Kidney tubule cell (primary cell): Measurements from ENCODE around the gene BSCL2.
"Not testable (repeated sequence)": the region's sequence is repeated elsewhere in the genome, so short reads cannot be mapped to it uniquely, and the experiment has no call there.

Experiments
- DNase-seq: peaks from one replicate; pipeline ENCODE4 v3.0.0-alpha.2; 2018; ENCODE audit warnings: low spot score

The BSCL2 gene

DNA sequence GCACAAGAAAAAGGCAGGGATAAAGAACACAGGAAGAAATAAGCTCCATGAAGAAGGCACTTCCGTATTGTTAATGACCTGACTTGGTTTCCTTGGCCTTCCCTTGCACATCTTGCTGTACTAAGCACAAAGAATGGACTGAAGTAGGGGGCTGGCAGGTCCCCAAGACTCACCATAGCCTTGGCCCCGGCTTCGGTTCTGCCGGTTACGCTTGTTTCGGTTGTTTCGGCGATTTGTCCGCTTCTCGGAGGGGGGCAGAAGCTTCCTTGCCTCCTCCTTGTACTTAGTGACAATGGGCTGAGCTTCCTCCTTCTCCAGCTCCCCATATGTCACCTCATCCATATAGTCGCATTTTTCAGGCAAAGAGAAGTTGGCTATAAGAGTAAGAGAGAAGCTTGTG lies 9.6 kb upstream of the BSCL2 start:
- no peak for DNase-seq

DNA sequence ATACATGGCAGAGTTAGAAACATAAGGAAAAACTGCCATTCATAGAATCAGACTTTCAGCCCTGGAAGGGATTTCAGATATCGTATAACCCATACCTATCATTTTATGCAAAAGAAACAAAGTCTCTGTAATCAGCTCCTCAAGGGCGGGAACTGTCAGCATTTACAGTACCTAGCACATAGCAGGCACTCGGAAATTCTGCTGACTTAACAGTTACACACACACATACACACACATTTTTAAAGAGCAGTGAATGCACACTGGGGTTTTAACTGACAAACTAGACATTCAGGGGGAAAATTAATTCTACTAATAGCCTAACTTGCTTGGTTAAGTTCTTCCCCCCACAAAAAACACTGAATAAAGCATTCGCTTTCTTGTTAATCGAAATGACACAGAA lies 9.0 kb upstream of the BSCL2 start:
- DNase-seq, result no peak

DNA sequence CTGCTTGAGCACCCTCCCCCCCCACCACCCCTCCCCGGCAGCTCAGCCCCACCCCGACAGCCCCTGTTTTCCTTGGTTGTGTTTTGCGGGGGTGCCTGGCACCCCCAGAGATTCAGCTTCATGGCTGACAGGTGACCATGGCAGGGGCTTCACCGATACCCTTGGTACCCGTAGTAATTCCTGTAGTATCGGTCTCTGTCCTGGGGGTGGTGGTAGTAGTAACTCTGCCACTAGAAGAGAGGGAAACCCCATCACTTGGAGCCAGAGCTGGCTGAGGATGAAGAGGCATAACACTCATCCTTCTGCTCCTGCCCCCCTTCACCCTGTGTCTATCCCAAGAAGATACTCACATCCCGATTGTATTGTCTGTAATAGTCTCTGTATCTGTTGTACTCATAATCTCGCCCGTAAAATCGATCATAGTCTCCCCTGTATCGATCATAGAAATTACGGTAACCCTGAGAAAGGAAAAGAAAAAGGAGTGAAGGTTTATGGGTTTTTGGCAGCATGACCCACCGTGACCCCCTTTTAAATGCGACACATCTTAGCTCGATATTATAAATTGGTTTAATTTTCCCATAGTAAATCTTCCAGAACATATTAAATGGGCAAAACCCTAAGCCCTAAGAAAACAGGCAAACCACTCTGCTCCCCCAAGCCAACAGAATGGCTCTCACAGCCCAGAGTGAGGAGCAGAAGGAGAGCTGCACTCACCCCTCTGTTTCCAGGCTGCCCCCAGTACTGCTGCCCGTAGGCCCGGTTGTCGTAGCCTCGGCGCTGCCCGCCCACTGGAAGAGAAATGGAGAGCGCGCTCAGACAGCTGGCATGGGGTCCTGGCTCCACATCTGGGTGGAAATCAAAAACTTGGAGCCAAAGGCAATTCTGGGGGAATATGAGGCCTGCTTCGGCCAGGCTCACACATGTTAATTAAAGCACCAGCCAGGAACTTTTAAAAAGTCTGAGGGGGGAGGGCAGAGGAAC lies 8.2 kb upstream of the BSCL2 start:
- no peak for DNase-seq

DNA sequence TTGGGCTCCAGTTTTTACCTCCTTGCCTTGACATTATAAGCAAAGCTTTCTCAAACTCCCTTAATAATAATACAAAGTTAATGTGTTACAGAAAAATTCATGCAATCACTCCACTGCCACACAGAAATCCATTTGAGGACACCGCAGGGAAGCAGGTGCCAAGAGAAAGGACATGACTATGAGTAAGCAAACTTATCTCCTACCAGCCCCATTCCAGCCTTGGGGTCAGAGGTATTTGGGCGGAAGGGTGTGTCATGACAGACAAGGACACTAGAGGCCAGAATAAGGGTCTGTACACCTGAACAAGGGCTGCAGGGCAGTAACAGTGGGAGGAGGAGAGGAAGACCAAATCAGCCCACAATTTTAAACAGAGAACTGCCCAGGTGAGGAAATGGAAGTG lies 6.1 kb upstream of the BSCL2 start:
- peak; percentile 84 for DNase-seq

DNA sequence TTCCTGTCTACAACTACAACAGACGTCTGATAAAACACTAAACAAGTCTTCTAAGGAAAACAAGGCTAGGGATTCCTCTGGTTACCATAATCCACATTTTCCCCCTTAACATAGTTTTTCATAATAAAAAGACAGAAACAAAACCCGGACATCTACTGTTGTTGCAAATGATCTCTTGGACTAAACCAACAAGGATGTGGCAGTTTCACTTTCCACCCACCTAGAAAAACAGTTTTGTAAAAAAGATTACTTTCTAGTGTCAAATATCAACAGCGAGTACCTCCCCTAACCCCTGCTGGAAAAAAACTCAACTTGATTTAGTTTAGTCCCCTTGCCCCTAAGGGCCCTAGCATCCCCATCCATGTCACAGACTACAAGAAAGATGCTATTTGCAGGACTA lies 5.6 kb upstream of the BSCL2 start:
- DNase-seq, result no peak

DNA sequence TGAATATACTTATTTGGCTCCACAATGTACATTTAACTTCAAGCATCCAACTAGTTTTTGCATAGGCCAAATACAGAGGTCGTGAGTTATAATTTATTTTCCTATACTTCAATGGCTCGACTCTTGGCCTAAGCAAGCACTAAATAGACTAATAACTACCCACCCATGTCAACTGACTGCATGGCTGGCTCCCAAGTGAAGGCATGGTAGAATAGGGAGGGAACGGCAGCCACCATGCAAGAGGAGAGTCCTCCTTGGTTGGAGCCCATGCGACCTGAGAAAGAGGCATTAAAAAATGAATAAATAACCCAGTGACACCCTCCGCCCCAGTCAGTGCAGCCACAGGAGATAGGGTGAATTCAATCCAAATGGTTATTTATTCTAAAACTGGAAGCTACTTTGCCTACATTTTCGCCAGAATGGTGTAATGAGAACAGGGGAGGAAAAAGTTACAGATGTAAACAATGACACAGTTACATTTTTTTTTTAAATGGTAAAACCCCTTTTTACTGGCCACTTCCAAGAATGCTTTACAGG lies 5.1 kb upstream of the BSCL2 start:
- DNase-seq, result no peak

DNA sequence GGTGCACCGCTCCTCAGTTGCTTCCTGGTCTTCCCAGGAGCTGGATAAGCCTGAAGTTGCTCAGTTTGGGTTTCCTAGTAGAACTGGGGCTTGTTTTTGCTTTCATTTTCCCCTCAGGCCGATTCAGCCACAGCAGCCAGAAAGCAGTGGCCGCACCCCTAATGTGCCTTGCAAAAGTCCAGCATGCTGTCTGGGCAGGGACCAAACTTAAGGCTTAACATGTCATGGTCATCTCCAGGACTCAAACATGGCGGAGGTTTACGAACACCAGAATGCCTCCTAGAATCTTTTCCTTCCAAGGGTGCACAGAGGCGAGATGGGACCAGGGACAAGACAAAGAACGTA lies 2.7 kb upstream of the BSCL2 start:
- DNase-seq, result no peak

DNA sequence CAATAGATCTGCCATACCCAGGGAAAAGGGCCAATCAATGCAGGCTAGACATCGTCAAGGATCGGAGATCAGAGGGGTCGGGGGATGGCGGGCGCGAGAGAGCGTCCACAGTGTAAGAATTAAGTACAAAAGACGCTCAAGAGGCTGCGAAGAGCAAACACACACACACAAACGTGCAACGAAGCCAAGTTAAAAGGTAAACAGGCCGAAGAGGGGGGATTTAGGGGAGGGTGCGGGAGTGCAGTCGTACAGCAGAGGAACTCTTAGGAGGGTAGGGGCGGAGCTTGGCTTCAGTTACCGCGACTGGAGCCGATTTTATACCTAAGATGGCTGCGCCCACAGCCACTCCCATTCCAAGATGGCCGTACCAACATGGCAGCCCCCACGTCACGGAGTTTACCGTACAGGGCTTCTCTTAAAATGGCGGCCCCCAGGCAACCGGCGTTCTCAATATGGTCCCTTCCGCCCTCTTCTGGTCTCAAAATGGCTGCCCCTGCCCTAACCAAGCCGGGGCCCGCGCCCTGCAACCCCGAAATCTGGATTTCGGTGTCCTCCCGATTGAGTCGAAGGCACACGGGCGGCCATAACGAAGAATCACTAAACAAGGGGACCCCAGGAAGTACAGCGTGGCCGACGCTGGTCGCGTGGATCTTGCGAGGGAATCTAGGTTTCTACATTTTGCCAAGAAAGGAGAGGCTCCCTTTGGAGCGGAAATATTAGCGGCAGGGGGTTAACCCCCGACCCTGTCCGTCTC lies 2.2 kb upstream of the BSCL2 start:
- DNase-seq, result peak; percentile 97

DNA sequence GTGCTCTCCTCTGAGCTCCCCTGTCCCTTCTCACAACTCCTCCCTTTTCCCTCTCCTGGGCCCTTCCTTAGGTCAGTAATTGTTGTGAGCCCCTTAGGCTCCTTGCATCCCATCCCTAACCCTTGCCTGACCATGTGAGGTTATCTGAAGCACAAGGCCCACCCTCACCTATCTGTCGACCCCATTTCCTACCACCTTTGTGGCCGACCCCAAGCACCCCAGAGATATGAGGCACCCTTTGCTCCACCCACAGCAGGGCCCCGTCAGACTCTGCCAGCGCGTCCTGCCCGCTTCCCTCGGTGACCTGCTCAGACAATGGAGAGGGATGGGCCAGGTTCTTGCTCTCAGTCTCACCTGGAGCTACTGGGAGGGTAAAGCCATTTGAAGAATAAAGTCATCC lies 1.6 kb upstream of the BSCL2 start:
- no peak for DNase-seq

DNA sequence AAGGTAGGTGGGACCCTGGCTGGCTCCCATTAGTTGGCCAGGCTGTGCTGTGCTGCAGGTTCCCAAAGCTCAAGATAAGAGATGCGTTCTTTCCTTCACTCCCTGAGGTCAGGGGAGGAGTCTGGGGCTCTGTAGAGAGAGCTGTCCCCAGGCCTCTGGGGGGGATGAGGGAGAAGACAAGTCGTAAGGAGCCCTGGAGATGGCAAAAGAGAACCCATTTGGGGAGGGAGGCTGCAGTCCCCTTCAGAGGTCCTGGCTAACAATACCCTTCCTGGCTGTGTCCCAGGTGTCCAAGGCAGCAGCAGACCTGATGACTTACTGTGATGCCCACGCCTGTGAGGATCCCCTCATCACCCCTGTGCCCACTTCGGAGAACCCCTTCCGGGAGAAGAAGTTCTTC lies 1.2 kb upstream of the BSCL2 start:
- no peak for DNase-seq

DNA sequence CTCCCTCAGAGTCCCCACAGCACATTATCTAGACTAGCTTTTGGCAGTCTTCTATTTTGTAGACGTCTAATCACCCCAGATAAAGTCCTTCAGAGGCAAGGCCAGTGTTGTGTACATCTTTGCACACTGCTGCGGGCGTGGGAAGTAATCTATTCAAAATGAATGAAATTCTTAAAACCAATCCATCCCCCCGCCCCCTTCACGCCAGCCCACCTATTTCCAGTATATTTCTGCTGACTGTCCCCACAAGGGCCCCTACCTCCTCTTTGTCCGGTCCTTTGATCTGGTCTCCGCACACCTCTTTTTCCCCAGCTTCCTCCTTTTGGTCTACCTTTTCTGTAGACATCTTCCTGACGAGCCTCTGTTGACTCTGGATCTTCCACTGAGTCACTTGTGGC lies 375 bp downstream of the BSCL2 start:
- no peak for DNase-seq

DNA sequence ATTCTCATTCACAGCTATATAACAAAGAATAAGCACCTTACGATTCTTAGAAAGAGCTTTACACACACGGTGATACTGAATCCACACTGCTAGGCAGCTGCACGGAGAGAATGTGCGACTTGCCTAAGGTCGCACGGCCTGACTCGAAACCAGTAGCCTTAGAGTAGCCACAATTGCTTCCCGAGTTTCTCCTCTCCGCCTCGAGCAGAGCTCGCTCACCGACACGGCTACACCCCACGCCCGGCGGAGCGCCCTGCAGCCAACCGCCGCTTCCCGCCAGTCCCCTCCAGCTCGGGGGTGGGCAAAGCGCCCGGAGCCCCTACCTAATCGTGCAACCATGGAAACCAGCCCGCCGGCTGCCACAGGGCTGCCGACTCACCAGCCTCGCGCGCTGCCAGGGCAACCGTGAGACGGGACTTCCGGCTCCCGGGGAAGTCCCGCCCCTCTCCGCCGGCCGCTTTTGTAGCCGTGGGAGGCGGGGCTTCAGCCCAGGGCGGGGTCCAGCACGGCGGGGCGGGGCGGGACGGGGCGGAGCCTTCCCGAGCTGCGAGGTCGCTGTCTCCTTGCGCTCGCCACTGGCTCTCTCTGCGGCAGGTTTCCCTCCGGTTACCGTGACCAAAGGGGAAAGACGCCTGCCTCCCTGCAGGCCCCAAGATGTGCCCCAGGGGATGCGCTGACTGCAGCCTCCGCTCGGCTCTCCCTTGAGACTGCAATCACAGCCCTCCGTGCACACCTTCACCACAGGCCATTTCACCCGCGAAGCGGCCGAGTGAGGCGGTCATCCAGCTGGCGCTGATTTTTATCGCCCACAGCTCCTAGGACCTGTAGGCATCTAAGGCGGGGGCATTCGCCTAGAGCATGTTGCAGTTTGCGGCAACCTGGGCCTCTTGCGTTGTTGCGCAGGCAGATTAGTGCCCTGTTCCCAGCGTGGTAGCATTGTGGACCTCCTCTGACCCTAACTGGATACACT lies 1.1 kb downstream of the BSCL2 start:
- peak; percentile 96 for DNase-seq

DNA sequence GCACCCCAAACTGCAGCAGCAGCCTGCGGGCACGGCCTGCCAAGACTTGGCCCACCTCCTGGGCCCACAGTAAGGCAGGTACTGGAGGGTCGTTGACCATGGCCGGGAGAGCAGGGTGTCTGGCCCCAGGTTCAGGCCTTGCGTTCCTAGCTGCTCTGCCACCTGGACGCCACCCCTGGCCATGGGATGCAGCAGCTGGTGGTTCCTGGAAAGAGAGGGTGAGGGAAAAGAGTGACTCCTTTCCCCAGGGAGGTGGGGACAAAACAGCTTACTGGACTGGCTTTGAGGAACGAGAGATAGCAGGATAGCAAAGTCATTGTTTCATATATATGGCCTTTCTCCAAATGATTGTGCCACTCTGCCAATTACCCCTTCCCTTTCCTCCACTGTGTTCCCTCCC lies 1.8 kb downstream of the BSCL2 start:
- DNase-seq, result peak; percentile 59

DNA sequence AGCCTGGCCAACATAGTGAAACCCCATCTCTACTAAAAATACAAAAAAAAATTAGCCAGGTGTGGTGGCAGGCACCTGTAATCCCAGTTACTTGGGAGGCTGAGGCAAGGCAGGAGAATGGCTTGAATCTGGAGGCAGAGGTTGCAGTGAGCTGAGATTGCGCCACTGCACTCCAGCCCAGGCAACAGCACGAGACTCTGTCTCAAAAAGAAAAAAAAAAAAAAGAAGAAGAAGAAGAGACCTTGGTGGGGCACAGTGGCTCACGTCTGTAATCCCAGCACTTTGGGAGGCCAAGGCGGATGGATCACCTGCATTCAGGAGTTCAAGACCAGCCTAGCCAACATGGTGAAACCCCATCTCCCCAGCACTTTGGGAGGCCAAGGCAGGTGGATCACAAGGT lies 3.3 kb downstream of the BSCL2 start:
- not testable (repeated sequence) for DNase-seq

DNA sequence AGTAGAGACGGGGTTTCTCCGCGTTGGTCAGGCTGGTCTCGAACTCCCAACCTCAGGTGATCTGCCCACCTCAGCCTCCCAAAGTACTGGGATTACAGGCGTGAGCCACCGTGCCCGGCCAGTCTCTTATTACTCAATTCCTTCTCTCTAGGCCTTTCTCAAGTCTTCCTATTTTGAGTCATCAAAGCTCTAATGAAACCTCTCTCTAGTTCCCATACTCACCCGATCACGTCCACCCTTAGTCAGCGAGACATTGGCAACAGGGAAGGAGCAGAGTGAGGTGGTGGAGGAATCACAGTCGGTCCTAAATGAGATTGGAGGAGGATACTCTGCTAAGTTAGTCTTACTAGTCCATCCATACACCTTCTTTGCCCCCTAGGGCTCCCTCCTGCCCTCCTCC lies 5.0 kb downstream of the BSCL2 start:
- no peak for DNase-seq

DNA sequence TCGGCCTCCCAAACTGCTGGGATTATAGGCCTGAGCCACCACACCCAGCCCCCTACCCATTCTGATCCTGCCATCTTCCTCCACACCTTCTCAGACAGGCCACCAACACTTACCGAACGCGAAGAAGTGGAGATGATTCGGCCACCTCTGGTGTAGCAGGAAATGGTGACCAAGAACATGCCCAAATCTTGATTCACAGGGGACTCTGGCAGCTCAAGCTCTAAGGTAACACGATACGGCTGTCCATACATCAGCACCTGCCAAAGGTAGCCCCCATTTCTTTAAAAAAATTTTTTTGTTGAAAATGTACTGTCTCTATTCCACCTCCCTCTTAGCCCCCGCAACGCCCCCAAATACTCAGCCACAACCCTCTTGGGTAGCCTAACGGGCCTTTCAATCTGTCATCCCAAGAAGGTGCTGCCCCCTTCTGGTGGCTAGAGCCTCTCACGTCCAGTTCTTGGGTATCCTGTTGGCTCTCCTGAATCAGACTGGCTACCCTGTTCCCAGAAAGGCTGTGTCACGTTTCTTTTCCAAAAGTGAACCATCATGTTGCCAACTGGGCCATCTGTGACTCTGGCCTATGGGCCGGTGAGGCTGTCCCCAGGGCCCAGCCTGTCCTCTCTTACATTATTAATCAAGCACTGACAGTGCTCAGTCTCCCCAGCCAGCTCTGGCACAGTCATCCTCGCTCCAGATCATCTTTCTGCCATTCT lies 12.6 kb downstream of the BSCL2 start:
- peak; percentile 70 for DNase-seq

DNA sequence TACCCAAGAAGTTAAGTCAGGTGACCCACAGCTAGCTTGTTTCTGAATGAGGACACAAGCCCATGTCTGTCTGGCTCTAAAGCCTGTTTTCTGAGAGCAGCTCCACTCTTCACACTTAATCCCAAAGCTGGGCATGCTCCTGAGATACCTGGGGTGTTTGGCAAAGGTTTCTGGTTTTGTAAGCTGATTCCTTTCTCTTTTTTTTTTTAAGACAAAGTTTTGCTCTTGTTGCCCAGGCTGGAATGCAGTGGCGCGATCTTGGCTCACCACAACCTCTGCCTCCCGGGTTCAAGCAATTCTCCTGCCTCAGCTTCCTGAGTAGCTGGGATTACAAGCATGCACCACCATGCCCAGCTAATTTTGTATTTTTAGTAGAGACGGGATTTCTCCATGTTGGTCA lies 13.6 kb downstream of the BSCL2 start:
- DNase-seq, result not testable (repeated sequence)

DNA sequence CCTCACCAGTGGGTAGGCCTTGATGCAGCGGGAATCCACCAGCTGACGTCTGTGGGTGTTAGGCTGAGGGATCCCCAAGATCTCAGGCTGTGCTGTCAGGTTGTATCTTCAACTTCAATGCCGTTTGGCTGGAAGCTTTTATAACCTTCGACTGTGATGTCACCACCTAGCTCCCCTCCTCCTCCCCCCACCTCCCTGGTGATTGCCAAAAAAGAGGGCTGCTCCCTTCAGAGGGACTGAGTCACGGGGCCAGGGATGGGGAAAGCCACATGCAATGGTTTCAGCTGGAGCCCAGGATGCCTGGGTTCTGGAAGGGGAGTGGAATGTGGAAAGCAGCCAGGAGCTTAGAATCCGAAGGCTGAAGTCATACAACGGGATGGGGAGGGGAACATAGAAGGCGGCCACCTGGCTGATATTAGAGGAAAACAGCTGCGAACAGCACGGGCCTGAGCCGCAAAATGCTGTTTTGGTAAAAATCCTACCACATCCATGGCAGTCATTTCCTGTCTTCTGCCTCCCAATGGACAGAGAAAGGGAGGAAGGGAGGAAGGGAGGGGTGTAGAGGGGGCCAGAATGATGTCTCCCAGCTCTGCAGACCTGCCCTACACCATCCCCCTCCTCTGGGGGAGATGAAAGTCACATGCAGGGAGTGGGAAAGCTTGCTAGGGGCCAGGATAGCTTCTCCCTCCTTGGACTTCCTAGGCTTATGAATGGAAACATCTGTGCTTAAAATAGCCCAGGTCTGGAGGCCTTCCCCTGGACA lies 17.6 kb downstream of the BSCL2 start, which contains the start of gene LRRN4CL:
LRRN4CL (minus strand) TSS at position 110 of the 763 bp plus-strand sequence. CDS start 1,022 bp downstream, outside the sequence.
- no peak for DNase-seq

DNA sequence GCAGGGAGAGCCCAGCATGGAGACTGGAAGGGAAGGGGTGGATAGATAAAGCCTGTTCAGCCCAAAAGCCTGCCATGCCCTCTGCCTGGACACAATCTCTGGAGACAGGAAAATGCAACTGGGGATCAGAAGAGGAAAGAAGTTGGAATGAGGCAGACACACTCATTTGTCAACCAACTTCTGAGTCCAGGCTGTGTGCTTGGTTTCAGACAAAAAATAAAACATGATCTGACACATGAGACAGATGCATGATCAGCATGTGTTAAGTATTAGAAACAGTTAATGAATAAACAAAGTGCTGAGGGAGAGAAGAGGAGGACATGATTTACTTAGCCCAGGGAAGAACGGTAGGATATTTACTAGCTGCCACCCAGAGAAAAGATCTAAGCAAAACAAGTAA lies 18.7 kb downstream of the BSCL2 start:
- peak; percentile 24 for DNase-seq
